Measurements from ENCODE around the gene UBE2V1. TPM values are rescaled to one million over a fixed set of nuclear protein-coding genes. Genes with fewer than 3 reads are reported as not detected.

Gene UBE2V1
- total and polyA plus RNA-seq, 2 of the 13 experiments (the other 11 are each of a cell fraction or from before 2014, with no cell fraction given): 81.3 to 132 TPM

GRCh38 chr20:50152394-50153152, 39.6 kb upstream of the UBE2V1 start (continued):
- TF ChIP-seq ZNF567 (CRISPR knock-in tag; IDR thresholded peaks at IDR 0.05; ENCODE audit: borderline replicate concordance) (no peak), MEIS2 (CRISPR knock-in tag; IDR thresholded peaks at IDR 0.05) (no peak), ZNF569 (CRISPR knock-in tag; IDR thresholded peaks at IDR 0.05; ENCODE audit: borderline replicate concordance) (no peak), FOSL2 (CRISPR knock-in tag; IDR thresholded peaks at IDR 0.05) (no peak), ZNF660 (CRISPR knock-in tag; IDR thresholded peaks at IDR 0.05; ENCODE audit: borderline replicate concordance, low read depth) (no peak), ATF7 (IDR thresholded peaks at IDR 0.05) (peak; percentile 40; the same call in 1 of the 2 replicates), ATF7 (CRISPR knock-in tag; IDR thresholded peaks at IDR 0.05) (no peak), CREBL2 (CRISPR knock-in tag; IDR thresholded peaks at IDR 0.05; ENCODE audit: borderline replicate concordance) (0 out of 2 replicates have a peak, but pooled peaks have one; percentile 22), SPEN (CRISPR knock-in tag; IDR thresholded peaks at IDR 0.05; ENCODE audit: low read depth) (no peak; the same call in 1 of the 2 replicates), ZBTB7B (CRISPR knock-in tag; IDR thresholded peaks at IDR 0.05) (no peak)

GRCh38 chr20:50151034-50151743, 38.2 kb upstream of the UBE2V1 start:
- BruUV-seq (replicated peaks): no TSS peak
- Histone ChIP-seq H3K27ac (ENCODE audit: extremely low read length, insufficient read depth, low read length) (no peak overlapping the region), H3K27me3 (ENCODE audit: control insufficient read depth in 1 of 2, insufficient read depth in 2 of 2, low read length in 2 of 2) (peaks cover 0 to 4% of the 10 kb centered on the region in 2 experiments; a peak in 1 of 5 replicates), H3K9ac (ENCODE audit: insufficient read depth, low read depth, low read length) (peak overlapping the region; percentile 23; the same call in 1 of the 2 replicates), H2AFZ (ENCODE audit: low read length) (no peak overlapping the region), H3K36me3 (replicated peaks in 1 of 2; ENCODE audit: control insufficient read depth in 1 of 2, insufficient read depth in 2 of 2, low read length in 2 of 2) (peaks cover 12 to 44% of the 10 kb centered on the region in 2 experiments; a peak in 4 of 5 replicates), H4K20me1 (ENCODE audit: insufficient read depth, low read length) (no peaks in the 10 kb centered on the region; the same call in 1 of the 2 replicates), H3K4me2 (ENCODE audit: low read depth, low read length) (peak overlapping the region; percentile 26), H3K4me1 (ENCODE audit: insufficient read depth, low read length) (peaks cover 76% of the 10 kb centered on the region), H3K79me2 (ENCODE audit: insufficient read depth, low read length) (peaks cover 59% of the 10 kb centered on the region), H3K4me3 (replicated peaks in 1 of 3; ENCODE audit: insufficient read depth in 1 of 3, low read depth in 2 of 3, low read length in 3 of 3) (no peak overlapping the region), H3K9me3 (ENCODE audit: low read length) (no peaks in the 10 kb centered on the region)
- in situ Hi-C loops (cut with HindIII; ENCODE audit: extremely low pct_ligation_motif_present, low pct_unique_long_range_greater_than_20kb): no loop called here
- FAIRE-seq (no peak), ATAC-seq (no peak), DNase-seq (ENCODE audit: low spot score) (no peak)
- 93% methylated on average over 10 of the region's 10 CpGs for WGBS (ENCODE audit: low lambda C conversion rate)
- intact Hi-C loops (cut with micrococcal nuclease; ENCODE audit: unreplicated experiment): no loop called here
- CTCF ChIA-PET (ENCODE audit: low intra/inter-chr PET ratio, low total read pairs): no interaction called here
- POLR2A ChIA-PET: interaction anchor here (3.5 to 5.2 kb wide), 3 partner anchors 12 to 20 kb away, joined by 19 to 89 read pairs (median 71); no protein-coding TSS in a partner anchor
- TF ChIP-seq ZNF136 (CRISPR knock-in tag; IDR thresholded peaks at IDR 0.05; ENCODE audit: low read depth): no peak
- peak; percentile 13; the same call in 1 of the 2 replicates for TF ChIP-seq KDM2A (CRISPR knock-in tag; IDR thresholded peaks at IDR 0.05; ENCODE audit: borderline replicate concordance, low read depth)
- TF ChIP-seq SKI (IDR thresholded peaks at IDR 0.05; ENCODE audit: partially characterized antibody): no peak
- no peak for TF ChIP-seq BCL6 (CRISPR knock-in tag; IDR thresholded peaks at IDR 0.05)
- no peak for TF ChIP-seq HMGXB4 (CRISPR knock-in tag; IDR thresholded peaks at IDR 0.05; ENCODE audit: borderline replicate concordance in 1 of 2, low read depth in 1 of 2)
- peak; percentile 31; the same call in 1 of the 2 replicates for TF ChIP-seq ZBTB33 (CRISPR knock-in tag; IDR thresholded peaks at IDR 0.05)
